Measurements from ENCODE around the gene ENKUR.

DNA sequence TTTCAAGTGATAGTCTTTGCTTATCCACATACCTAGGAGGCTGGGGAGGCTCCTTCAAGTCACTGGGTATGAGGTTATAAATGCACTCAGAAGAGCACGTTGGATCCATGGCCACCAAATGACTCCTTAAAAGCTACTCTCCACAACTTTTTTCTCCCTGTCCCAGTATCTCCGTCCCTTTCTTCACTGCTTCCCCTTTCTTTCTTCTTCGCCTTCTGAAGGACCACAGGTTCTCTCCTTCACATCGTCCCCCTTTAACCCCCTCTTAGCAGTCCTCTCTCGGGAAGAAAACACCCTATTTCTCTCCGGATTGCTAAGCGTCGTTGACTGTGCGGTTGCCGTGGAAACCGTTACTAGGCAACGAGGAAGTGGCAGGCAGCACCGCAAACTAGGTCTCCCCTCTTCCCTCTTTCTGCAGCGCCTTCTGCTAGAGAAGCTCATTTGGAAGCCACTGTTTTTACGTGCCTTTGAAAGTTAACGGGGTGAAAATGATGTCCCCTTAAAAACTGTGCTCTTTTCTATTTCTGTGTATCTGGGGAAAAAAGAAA, at the start of gene ENKUR:
- TF ChIP-seq TAF1 (IDR thresholded peaks at IDR 0.05; ENCODE audit: low read depth) = no peak
- TF ChIP-seq EGR1 (IDR thresholded peaks at IDR 0.05) = no peak
- TF ChIP-seq, protein P1, sequence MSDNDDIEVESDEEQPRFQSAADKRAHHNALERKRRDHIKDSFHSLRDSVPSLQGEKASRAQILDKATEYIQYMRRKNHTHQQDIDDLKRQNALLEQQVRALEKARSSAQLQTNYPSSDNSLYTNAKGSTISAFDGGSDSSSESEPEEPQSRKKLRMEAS (IDR thresholded peaks at IDR 0.05) = no peak
- TF ChIP-seq RAD21 (IDR thresholded peaks at IDR 0.05; ENCODE audit: low read depth) = no peak
- no peak for TF ChIP-seq YY1 (IDR thresholded peaks at IDR 0.05; ENCODE audit: low read depth)
- TF ChIP-seq, protein P2, sequence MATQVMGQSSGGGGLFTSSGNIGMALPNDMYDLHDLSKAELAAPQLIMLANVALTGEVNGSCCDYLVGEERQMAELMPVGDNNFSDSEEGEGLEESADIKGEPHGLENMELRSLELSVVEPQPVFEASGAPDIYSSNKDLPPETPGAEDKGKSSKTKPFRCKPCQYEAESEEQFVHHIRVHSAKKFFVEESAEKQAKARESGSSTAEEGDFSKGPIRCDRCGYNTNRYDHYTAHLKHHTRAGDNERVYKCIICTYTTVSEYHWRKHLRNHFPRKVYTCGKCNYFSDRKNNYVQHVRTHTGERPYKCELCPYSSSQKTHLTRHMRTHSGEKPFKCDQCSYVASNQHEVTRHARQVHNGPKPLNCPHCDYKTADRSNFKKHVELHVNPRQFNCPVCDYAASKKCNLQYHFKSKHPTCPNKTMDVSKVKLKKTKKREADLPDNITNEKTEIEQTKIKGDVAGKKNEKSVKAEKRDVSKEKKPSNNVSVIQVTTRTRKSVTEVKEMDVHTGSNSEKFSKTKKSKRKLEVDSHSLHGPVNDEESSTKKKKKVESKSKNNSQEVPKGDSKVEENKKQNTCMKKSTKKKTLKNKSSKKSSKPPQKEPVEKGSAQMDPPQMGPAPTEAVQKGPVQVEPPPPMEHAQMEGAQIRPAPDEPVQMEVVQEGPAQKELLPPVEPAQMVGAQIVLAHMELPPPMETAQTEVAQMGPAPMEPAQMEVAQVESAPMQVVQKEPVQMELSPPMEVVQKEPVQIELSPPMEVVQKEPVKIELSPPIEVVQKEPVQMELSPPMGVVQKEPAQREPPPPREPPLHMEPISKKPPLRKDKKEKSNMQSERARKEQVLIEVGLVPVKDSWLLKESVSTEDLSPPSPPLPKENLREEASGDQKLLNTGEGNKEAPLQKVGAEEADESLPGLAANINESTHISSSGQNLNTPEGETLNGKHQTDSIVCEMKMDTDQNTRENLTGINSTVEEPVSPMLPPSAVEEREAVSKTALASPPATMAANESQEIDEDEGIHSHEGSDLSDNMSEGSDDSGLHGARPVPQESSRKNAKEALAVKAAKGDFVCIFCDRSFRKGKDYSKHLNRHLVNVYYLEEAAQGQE (IDR thresholded peaks at IDR 0.05; ENCODE audit: low read depth) = no peak
- TF ChIP-seq EP300 (IDR thresholded peaks at IDR 0.05; ENCODE audit: borderline replicate concordance) = no peak
- TF ChIP-seq, protein P3, sequence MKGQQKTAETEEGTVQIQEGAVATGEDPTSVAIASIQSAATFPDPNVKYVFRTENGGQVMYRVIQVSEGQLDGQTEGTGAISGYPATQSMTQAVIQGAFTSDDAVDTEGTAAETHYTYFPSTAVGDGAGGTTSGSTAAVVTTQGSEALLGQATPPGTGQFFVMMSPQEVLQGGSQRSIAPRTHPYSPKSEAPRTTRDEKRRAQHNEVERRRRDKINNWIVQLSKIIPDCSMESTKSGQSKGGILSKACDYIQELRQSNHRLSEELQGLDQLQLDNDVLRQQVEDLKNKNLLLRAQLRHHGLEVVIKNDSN (IDR thresholded peaks at IDR 0.05) = no peak
- no peak for TF ChIP-seq CREB1 (IDR thresholded peaks at IDR 0.05; ENCODE audit: low read depth)
